HepG2 (cell line): ENCODE measurements around the gene PBX1. TPM values are rescaled to one million over a fixed set of nuclear protein-coding genes. Genes with fewer than 3 reads are reported as not detected.

Experiments
- ATAC-seq: fragments of 200-7000 bp; cut with Tn5 transposase; 3 replicates; pipeline ENCODE4 v1.9.1; 2020; ENCODE audit warnings: mild to moderate bottlenecking, moderate library complexity
- BruUV-seq: library from RNA; stranded (reverse); fragments of 400-500 nt; replicated peaks from 2 replicates; lab custom pipeline; 2021; lab: Mats Ljungman, UMichigan
- CTCF ChIA-PET: fragments of 300-600 bp; formaldehyde crosslinking; extraction: SDS; loops from one replicate; lab custom pipeline; 2021; ENCODE audit warnings: low total read pairs, inconsistent platforms, low intra/inter-chr PET ratio; lab: Yijun Ruan, JAX
- POLR2A ChIA-PET: fragments of 350-600 bp; sonication (Branson Sonifier 250); formaldehyde crosslinking; loops from one replicate; lab custom pipeline; 2020; ENCODE audit warnings: antibody characterized with exemption, inconsistent platforms; lab: Yijun Ruan, JAX
- DNase-seq: peaks from one replicate; pipeline ENCODE4 v3.0.0-alpha.2; 2015; ENCODE audit warnings: low spot score
- FAIRE-seq: peaks from 3 replicates; lab custom pipeline; 2011; peaks lifted over from hg19 to GRCh38; lab: Jason Lieb, UNC
- H2AFZ ChIP-seq: one replicate; pipeline ENCODE4 v1.6.1; 2011; ENCODE audit warnings: low read length, inconsistent platforms
- H3K27ac ChIP-seq: fragments of 300-600 bp; 3 replicates; pipeline ENCODE4 v1.8.0; 2011; ENCODE audit warnings: mixed run types, mild to moderate bottlenecking, mixed read lengths, low read length, inconsistent platforms; ENCODE audit not compliant: insufficient read depth; ENCODE audit errors: extremely low read length
- H3K27me3 ChIP-seq, 2 experiments: fragments of 200-600 bp in 1 of 2; 2 replicates in 1 of 2; 3 replicates in 1 of 2; pipeline versions ENCODE4 v1.6.0 to v1.8.0; 2011; ENCODE audit warnings: low read length in 2 of 2, mild to moderate bottlenecking in 2 of 2, moderate library complexity in 2 of 2, inconsistent platforms in 1 of 2; ENCODE audit not compliant: insufficient read depth in 2 of 2, control insufficient read depth in 1 of 2
- H3K36me3 ChIP-seq, 2 experiments: fragments of 200-600 bp in 1 of 2; replicated peaks in 1 of 2; 2 replicates in 1 of 2; 3 replicates in 1 of 2; pipeline versions ENCODE4 v1.5.1 to v1.8.0; 2011; ENCODE audit warnings: low read length in 2 of 2, inconsistent platforms in 1 of 2; ENCODE audit not compliant: insufficient read depth in 2 of 2, control insufficient read depth in 1 of 2
- H3K4me1 ChIP-seq: 2 replicates; pipeline ENCODE4 v1.5.1; 2012; ENCODE audit warnings: low read length, inconsistent platforms; ENCODE audit not compliant: insufficient read depth
- H3K4me2 ChIP-seq: 2 replicates; pipeline ENCODE4 v1.6.0; 2011; ENCODE audit warnings: low read depth, low read length, inconsistent platforms
- H3K4me3 ChIP-seq, 3 experiments: fragments of 200-600 bp in 1 of 3; sonication (generic), shearing (Covaris generic) in 1 of 3; replicated peaks in 1 of 3; 2 replicates each; pipeline ENCODE4 v1.5.1; 2011 to 2016; ENCODE audit warnings: low read length in 3 of 3, inconsistent platforms in 2 of 3, low read depth in 2 of 3, mild to moderate bottlenecking in 2 of 3, control low read depth in 1 of 3, mixed read lengths in 1 of 3; ENCODE audit not compliant: insufficient read depth in 1 of 3
- H3K79me2 ChIP-seq: one replicate; pipeline ENCODE4 v1.6.1; 2011; ENCODE audit warnings: low read length, inconsistent platforms; ENCODE audit not compliant: insufficient read depth
- H3K9ac ChIP-seq: 2 replicates; pipeline ENCODE4 v1.6.0; 2011; ENCODE audit warnings: mild to moderate bottlenecking, low read depth, low read length, inconsistent platforms; ENCODE audit not compliant: insufficient read depth
- H3K9me3 ChIP-seq: 2 replicates; pipeline ENCODE4 v1.5.1; 2012; ENCODE audit warnings: mild to moderate bottlenecking, low read length
- H4K20me1 ChIP-seq: 2 replicates; pipeline ENCODE4 v1.6.0; 2011; ENCODE audit warnings: inconsistent platforms, mild to moderate bottlenecking, low read length, moderate library complexity; ENCODE audit not compliant: insufficient read depth
- CREB1 ChIP-seq, 2 experiments: fragments of 450-650 bp in 1 of 2; IDR thresholded peaks; 2 replicates each; pipeline ENCODE4 v1.6.1; 2016 to 2017; ENCODE audit warnings: control low read depth in 1 of 2, mild to moderate bottlenecking in 1 of 2, missing compliant biosample characterization in 1 of 2, missing genetic modification characterization in 1 of 2
- HNRNPUL1 ChIP-seq: fragments of 200-400 bp; formaldehyde crosslinking; IDR thresholded peaks from 2 replicates; pipeline ENCODE4 v1.6.1; 2017; ENCODE audit warnings: low read depth, mild to moderate bottlenecking, low read length, moderate library complexity
- JUND ChIP-seq: sonication (generic); formaldehyde crosslinking; IDR thresholded peaks from 2 replicates; pipeline ENCODE4 v1.8.0; 2022; ENCODE audit warnings: mild to moderate bottlenecking, missing genetic modification reagents
- ZC3H13 ChIP-seq: sonication (generic); formaldehyde crosslinking; IDR thresholded peaks from 2 replicates; pipeline ENCODE4 v1.8.1; 2023; ENCODE audit warnings: mild to moderate bottlenecking, missing genetic modification reagents, moderate library complexity
- ZNF543 ChIP-seq: sonication (generic); formaldehyde crosslinking; IDR thresholded peaks from 2 replicates; pipeline ENCODE4 v1.4.0; 2020; ENCODE audit warnings: mild to moderate bottlenecking, missing genetic modification reagents
- ZNF703 ChIP-seq: sonication (generic); formaldehyde crosslinking; IDR thresholded peaks from 2 replicates; pipeline ENCODE4 v1.5.1; 2020; ENCODE audit warnings: missing genetic modification reagents, mild to moderate bottlenecking, moderate library complexity, borderline replicate concordance
- ZNF879 ChIP-seq: sonication (generic); formaldehyde crosslinking; IDR thresholded peaks from 2 replicates; pipeline ENCODE4 v1.8.1; 2023; ENCODE audit warnings: missing genetic modification reagents
- ZSCAN22 ChIP-seq: sonication (generic); formaldehyde crosslinking; IDR thresholded peaks from 2 replicates; pipeline ENCODE4 v1.4.0; 2020; ENCODE audit warnings: mild to moderate bottlenecking, missing genetic modification reagents
- WGBS: methylation state at CpG from one replicate; pipeline ENCODE4 v1.1.6; 2017; ENCODE audit warnings: low lambda C conversion rate; 5-methylcytosine and 5-hydroxymethylcytosine counted together
- in situ Hi-C: cut with HindIII; loops from 2 replicates; pipeline ENCODE4 v1.10.0; 2017; ENCODE audit warnings: low pct_unique_long_range_greater_than_20kb; ENCODE audit not compliant: extremely low pct_ligation_motif_present
- intact Hi-C: fragments of 100-400 bp; cut with micrococcal nuclease; formaldehyde crosslinking; loops from one replicate; pipeline ENCODE4 v1.10.0; 2022; ENCODE audit not compliant: unreplicated experiment
- polyA plus RNA-seq, 8 experiments: library from polyadenylated mRNA; depleted of rRNA in 3 of 8; stranded (reverse) in 7 of 8; unstranded in 1 of 8; fragments of >200 nt; fragmentation: Illumina TruSeq in 4 of 8; extraction: Trizol in 4 of 8; gene quantifications; 2 replicates each; pipeline versions ENCODE4 v1.2.1 to v1.2.3, GENCODE V29; 2011 to 2016; ENCODE audit warnings: low read depth in 4 of 8, missing spikeins in 1 of 8, mixed read lengths in 1 of 8; ENCODE audit not compliant: insufficient read depth in 1 of 8
- total RNA-seq, 5 experiments: library from RNA; depleted of rRNA; stranded (reverse); fragments of >200 nt; fragmentation: Illumina TruSeq; extraction: Trizol; gene quantifications; 2 replicates each; pipeline ENCODE4 v1.2.3, GENCODE V29; 2016; ENCODE audit warnings: low read depth in 1 of 5
- TF ChIP-seq, protein P1 (sequence below): sonication (generic); formaldehyde crosslinking; IDR thresholded peaks from 2 replicates; pipeline ENCODE4 v1.4.0; 2020; ENCODE audit warnings: missing genetic modification reagents
- TF ChIP-seq, protein P2 (sequence below): sonication (generic); formaldehyde crosslinking; IDR thresholded peaks from 2 replicates; pipeline ENCODE4 v1.5.0; 2020; ENCODE audit warnings: mild to moderate bottlenecking, missing genetic modification reagents

Gene PBX1
- total and polyA plus RNA-seq, 2 of the 13 experiments (the other 11 are each of a cell fraction or from before 2014, with no cell fraction given), result 0.24 TPM; not detected in 1

DNA sequence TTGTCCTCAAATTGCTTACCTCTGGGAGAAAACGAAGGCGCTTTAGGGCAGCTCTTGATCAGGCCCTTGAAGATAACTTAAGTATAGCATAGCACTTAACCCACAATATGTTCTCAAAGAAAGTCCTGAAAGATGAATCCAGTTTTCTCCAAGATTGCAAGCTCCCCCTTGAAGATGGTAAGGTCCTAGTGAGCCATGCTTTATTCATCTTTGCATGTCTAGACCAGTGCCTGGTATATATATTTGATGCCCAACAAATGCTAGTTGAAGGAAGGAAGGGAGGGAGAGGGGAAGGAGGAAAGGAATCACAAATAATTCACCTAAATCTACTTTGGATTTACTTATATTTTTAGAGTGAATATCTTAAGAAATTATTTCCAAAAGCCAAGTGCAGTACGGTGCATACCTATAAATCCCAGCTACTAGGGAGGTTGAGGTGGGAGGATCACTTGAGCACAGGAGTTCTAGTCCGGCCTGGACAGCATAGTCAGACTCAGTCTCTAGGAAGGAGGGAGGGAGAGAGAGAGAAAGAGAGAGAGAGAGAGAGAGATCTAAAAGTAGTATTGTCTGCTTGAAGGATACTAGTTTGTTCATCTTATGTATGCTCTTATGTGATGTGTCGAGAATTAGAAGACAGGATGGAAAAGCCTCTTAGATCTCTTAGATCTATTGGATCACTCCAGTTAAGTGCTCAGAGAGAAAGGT, 25.0 kb downstream of the PBX1 start:
- Histone ChIP-seq H3K9me3 (no peaks in the 10 kb centered on the region), H4K20me1 (no peaks in the 10 kb centered on the region), H3K36me3 (no peaks in the 10 kb centered on the region), H3K79me2 (no peaks in the 10 kb centered on the region), H2AFZ (no peak overlapping the region), H3K27me3 (peaks cover 0 to 3% of the 10 kb centered on the region in 2 experiments; a peak in 1 of 5 replicates), H3K9ac (no peak overlapping the region), H3K4me3 (no peak overlapping the region), H3K4me2 (no peak overlapping the region), H3K27ac (no peak overlapping the region), H3K4me1 (no peaks in the 10 kb centered on the region)
- BruUV-seq, result no TSS peak
- intact Hi-C loops (no loop called here), in situ Hi-C loops (no loop called here)
- ChIA-PET CTCF (no interaction called here), POLR2A (no interaction called here)
- TF ChIP-seq HNRNPUL1 (no peak), ZNF703 (CRISPR knock-in tag) (no peak), JUND (CRISPR knock-in tag) (no peak), ZNF543 (CRISPR knock-in tag) (no peak), ZNF879 (CRISPR knock-in tag) (no peak), ZSCAN22 (no peak), ZC3H13 (CRISPR knock-in tag) (no peak), CREB1 (IDR thresholded peaks at IDR 0.05) (no peak), CREB1 (CRISPR knock-in tag; IDR thresholded peaks at IDR 0.05) (no peak)
- TF ChIP-seq, protein P1, sequence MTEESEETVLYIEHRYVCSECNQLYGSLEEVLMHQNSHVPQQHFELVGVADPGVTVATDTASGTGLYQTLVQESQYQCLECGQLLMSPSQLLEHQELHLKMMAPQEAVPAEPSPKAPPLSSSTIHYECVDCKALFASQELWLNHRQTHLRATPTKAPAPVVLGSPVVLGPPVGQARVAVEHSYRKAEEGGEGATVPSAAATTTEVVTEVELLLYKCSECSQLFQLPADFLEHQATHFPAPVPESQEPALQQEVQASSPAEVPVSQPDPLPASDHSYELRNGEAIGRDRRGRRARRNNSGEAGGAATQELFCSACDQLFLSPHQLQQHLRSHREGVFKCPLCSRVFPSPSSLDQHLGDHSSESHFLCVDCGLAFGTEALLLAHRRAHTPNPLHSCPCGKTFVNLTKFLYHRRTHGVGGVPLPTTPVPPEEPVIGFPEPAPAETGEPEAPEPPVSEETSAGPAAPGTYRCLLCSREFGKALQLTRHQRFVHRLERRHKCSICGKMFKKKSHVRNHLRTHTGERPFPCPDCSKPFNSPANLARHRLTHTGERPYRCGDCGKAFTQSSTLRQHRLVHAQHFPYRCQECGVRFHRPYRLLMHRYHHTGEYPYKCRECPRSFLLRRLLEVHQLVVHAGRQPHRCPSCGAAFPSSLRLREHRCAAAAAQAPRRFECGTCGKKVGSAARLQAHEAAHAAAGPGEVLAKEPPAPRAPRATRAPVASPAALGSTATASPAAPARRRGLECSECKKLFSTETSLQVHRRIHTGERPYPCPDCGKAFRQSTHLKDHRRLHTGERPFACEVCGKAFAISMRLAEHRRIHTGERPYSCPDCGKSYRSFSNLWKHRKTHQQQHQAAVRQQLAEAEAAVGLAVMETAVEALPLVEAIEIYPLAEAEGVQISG, result no peak
- TF ChIP-seq, protein P2, sequence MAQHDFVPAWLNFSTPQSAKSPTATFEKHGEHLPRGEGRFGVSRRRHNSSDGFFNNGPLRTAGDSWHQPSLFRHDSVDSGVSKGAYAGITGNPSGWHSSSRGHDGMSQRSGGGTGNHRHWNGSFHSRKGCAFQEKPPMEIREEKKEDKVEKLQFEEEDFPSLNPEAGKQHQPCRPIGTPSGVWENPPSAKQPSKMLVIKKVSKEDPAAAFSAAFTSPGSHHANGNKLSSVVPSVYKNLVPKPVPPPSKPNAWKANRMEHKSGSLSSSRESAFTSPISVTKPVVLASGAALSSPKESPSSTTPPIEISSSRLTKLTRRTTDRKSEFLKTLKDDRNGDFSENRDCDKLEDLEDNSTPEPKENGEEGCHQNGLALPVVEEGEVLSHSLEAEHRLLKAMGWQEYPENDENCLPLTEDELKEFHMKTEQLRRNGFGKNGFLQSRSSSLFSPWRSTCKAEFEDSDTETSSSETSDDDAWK (CRISPR knock-in tag), result no peak
- 23% methylated on average over 5 of the region's 5 CpGs for WGBS
- ATAC-seq (no peak), DNase-seq (no peak), FAIRE-seq (no peak)
